OCI-LY7 (cell line): ENCODE data around the gene RBPMS2. TPM values are rescaled to one million over a fixed set of nuclear protein-coding genes. Genes with fewer than 3 reads are reported as not detected.

Source experiments
- BruUV-seq: library from RNA; stranded (reverse); fragments of 400-500 nt; replicated peaks from 2 replicates; lab custom pipeline; 2021; lab: Mats Ljungman, UMichigan
- CTCF ChIA-PET: fragments of 300-600 bp; sonication (Branson Sonifier 250); formaldehyde crosslinking; loops from one replicate; lab custom pipeline; 2022; ENCODE audit warnings: antibody characterized with exemption; ENCODE audit not compliant: unreplicated experiment; lab: Charles Lee
- POLR2A ChIA-PET: fragments of 300-600 bp; sonication (Branson Sonifier 250); formaldehyde crosslinking; loops from one replicate; lab custom pipeline; 2022; ENCODE audit warnings: antibody characterized with exemption; lab: Charles Lee
- DNase-seq: peaks from one replicate; pipeline ENCODE4 v3.0.0-alpha.2; 2015; ENCODE audit warnings: low spot score
- H2AFZ ChIP-seq: fragments of 200-600 bp; sonication (generic), shearing (Covaris generic); 2 replicates; pipeline ENCODE4 v1.6.1; 2014; ENCODE audit warnings: mild to moderate bottlenecking, antibody characterized with exemption, low read length, moderate library complexity
- H3K27ac ChIP-seq: fragments of 200-600 bp; sonication (generic); 2 replicates; pipeline ENCODE4 v1.5.1; 2014; ENCODE audit warnings: mixed run types, low read depth, mild to moderate bottlenecking, moderate library complexity, low read length, inconsistent platforms; ENCODE audit not compliant: poor library complexity, severe bottlenecking
- H3K36me3 ChIP-seq: fragments of 200-600 bp; sonication (generic); 2 replicates; pipeline ENCODE4 v1.6.1; 2014; ENCODE audit warnings: mild to moderate bottlenecking, antibody characterized with exemption, low read length, moderate library complexity, mixed read lengths; ENCODE audit not compliant: insufficient read depth
- H3K4me1 ChIP-seq: fragments of 200-600 bp; sonication (generic); 2 replicates; pipeline ENCODE4 v1.5.1; 2014; ENCODE audit warnings: mild to moderate bottlenecking, low read length; ENCODE audit not compliant: insufficient read depth, poor library complexity, severe bottlenecking
- H3K4me2 ChIP-seq: fragments of 200-600 bp; sonication (generic); 2 replicates; pipeline ENCODE4 v1.6.1; 2014; ENCODE audit warnings: mild to moderate bottlenecking, low read length
- H3K4me3 ChIP-seq: fragments of 200-600 bp; sonication (generic); 2 replicates; pipeline ENCODE4 v1.5.1; 2014; ENCODE audit warnings: mild to moderate bottlenecking, low read depth, low read length; ENCODE audit not compliant: poor library complexity, severe bottlenecking
- H3K79me2 ChIP-seq: fragments of 200-600 bp; sonication (generic); 2 replicates; pipeline ENCODE4 v1.6.1; 2016; ENCODE audit warnings: low read depth, mild to moderate bottlenecking, low read length, moderate library complexity, mixed read lengths; ENCODE audit not compliant: insufficient read depth
- H3K9me2 ChIP-seq: fragments of 200-600 bp; sonication (generic); 2 replicates; pipeline ENCODE4 v1.6.1; 2016; ENCODE audit warnings: mild to moderate bottlenecking, low read length, mixed read lengths; ENCODE audit not compliant: insufficient read depth
- H3K9me3 ChIP-seq: fragments of 200-600 bp; sonication (generic); 2 replicates; pipeline ENCODE4 v1.6.1; 2014; ENCODE audit warnings: mild to moderate bottlenecking, mixed run types, low read length, mixed read lengths
- H4K20me1 ChIP-seq: fragments of 200-600 bp; sonication (generic); 2 replicates; pipeline ENCODE4 v1.6.1; 2014; ENCODE audit warnings: mild to moderate bottlenecking, antibody characterized with exemption, low read length, moderate library complexity, mixed read lengths; ENCODE audit not compliant: insufficient read depth
- CTCF ChIP-seq: fragments of 200-600 bp; sonication (generic); conservative IDR thresholded peaks from 2 replicates; pipeline ENCODE4 v1.5.1; 2014; ENCODE audit warnings: mild to moderate bottlenecking, antibody characterized with exemption, low read length, moderate library complexity, mixed read lengths
- EZH2phosphoT487 ChIP-seq: fragments of 200-600 bp; sonication (generic); IDR thresholded peaks from 2 replicates; pipeline ENCODE4 v1.6.1; 2018; ENCODE audit warnings: low read depth, borderline replicate concordance, mild to moderate bottlenecking, mixed run types, antibody characterized with exemption, low read length, moderate library complexity, mixed read lengths
- intact Hi-C: fragments of 100-400 bp; cut with micrococcal nuclease; formaldehyde crosslinking; loops from one replicate; pipeline ENCODE4 v1.10.0; 2022; ENCODE audit not compliant: unreplicated experiment
- total RNA-seq, 2 experiments: library from RNA; depleted of rRNA in 1 of 2; stranded (reverse); fragments of >200 nt in 1 of 2; shearing (Covaris generic) in 1 of 2; gene quantifications; 2 replicates each; pipeline ENCODE4 v1.2.3, GENCODE V29; 2014 to 2022

The RBPMS2 gene
- total RNA-seq, 2 experiments from 2014 or later, result not detected

GRCh38 chr15:64717130-64717529 lies 58.3 kb downstream of the RBPMS2 start:
- H3K4me2 ChIP-seq, result no peak overlapping the region
- H2AFZ ChIP-seq, result no peak overlapping the region
- no TSS peak for BruUV-seq
- H3K79me2 ChIP-seq, result no peaks in the 10 kb centered on the region
- POLR2A ChIA-PET, result interaction anchor here (0.5 kb wide), 1 partner anchor 15 kb away, joined by 3 read pairs; no protein-coding TSS in a partner anchor
- no peaks in the 10 kb centered on the region for H4K20me1 ChIP-seq
- H3K4me1 ChIP-seq, result no peaks in the 10 kb centered on the region
- H3K9me2 ChIP-seq, result no peaks in the 10 kb centered on the region
- intact Hi-C loops, result no loop called here
- CTCF ChIA-PET, result no interaction called here
- no peaks in the 10 kb centered on the region for H3K9me3 ChIP-seq
- no peak overlapping the region for H3K4me3 ChIP-seq
- TF ChIP-seq CTCF, result no peak
- no peak for TF ChIP-seq EZH2phosphoT487
- no peak for DNase-seq
- H3K36me3 ChIP-seq, result no peaks in the 10 kb centered on the region
- H3K27ac ChIP-seq, result no peak overlapping the region

GRCh38 chr15:64716452-64716851 lies 58.9 kb downstream of the RBPMS2 start:
- H2AFZ ChIP-seq, result no peak overlapping the region
- BruUV-seq, result no TSS peak
- H4K20me1 ChIP-seq, result no peaks in the 10 kb centered on the region
- intact Hi-C loops, result no loop called here
- ChIA-PET POLR2A (interaction anchor here (0.5 kb wide), 1 partner anchor 14 kb away, joined by 3 read pairs; no protein-coding TSS in a partner anchor), CTCF (no interaction called here)
- no peaks in the 10 kb centered on the region for H3K79me2 ChIP-seq
- no peaks in the 10 kb centered on the region for H3K9me3 ChIP-seq
- no peak overlapping the region for H3K4me3 ChIP-seq
- no peaks in the 10 kb centered on the region for H3K4me1 ChIP-seq
- H3K27ac ChIP-seq, result no peak overlapping the region
- no peaks in the 10 kb centered on the region for H3K36me3 ChIP-seq
- no peak for DNase-seq
- TF ChIP-seq CTCF, result no peak
- no peak for TF ChIP-seq EZH2phosphoT487
- H3K9me2 ChIP-seq, result no peaks in the 10 kb centered on the region
- no peak overlapping the region for H3K4me2 ChIP-seq

DNA sequence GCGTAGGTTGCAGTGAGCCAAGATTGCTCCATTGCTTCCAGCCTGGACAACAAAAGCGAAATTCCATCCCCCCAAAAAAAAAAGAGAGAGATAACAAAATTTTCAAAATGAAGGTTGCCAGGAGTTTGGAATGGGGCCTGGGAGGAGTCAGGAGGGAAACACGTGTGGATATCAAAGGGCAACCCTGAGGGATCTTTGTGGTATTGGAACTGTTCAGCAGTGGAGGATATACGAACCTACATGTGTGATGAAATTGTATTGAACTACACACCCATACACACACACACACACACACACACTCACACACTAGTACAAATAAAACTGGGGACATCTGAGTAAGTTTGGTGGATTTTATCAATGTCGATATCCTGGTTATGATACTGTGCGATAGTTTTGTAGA lies 61.8 kb downstream of the RBPMS2 start:
- no TSS peak for BruUV-seq
- ChIA-PET POLR2A (no interaction called here), CTCF (no interaction called here)
- intact Hi-C loops, result no loop called here
- TF ChIP-seq CTCF (no peak), EZH2phosphoT487 (no peak)
- Histone ChIP-seq H4K20me1 (no peaks in the 10 kb centered on the region), H3K79me2 (no peaks in the 10 kb centered on the region), H3K4me3 (no peak overlapping the region), H3K4me1 (no peaks in the 10 kb centered on the region), H3K27ac (no peak overlapping the region), H3K4me2 (no peak overlapping the region), H3K9me3 (no peaks in the 10 kb centered on the region), H3K9me2 (no peaks in the 10 kb centered on the region), H2AFZ (no peak overlapping the region), H3K36me3 (no peaks in the 10 kb centered on the region)
- no peak for DNase-seq
